PC-9 (cell line): ENCODE results near the gene NXNL2. TPM values are rescaled to one million over a fixed set of nuclear protein-coding genes. Genes with fewer than 3 reads are reported as not detected.

Experiments used
- BruUV-seq: library from RNA; stranded (reverse); fragments of 400-500 nt; replicated peaks from 2 replicates; lab custom pipeline; 2021; lab: Mats Ljungman, UMichigan
- CTCF ChIA-PET: fragments of 300-600 bp; sonication (Branson Sonifier 250); formaldehyde crosslinking; loops from one replicate; lab custom pipeline; 2022; ENCODE audit warnings: antibody characterized with exemption; lab: Charles Lee
- POLR2A ChIA-PET: fragments of 300-600 bp; sonication (Branson Sonifier 250); formaldehyde crosslinking; loops from one replicate; lab custom pipeline; 2022; ENCODE audit warnings: antibody characterized with exemption; ENCODE audit not compliant: unreplicated experiment; lab: Charles Lee
- DNase-seq, 2 experiments: peaks; one replicate each; pipeline versions ENCODE4 v3.0.0 to v3.0.0-alpha.2; 2015 to 2022; ENCODE audit warnings: mixed read lengths in 1 of 2
- H2AFZ ChIP-seq: fragments of 200-600 bp; sonication (generic); 2 replicates; pipeline ENCODE4 v1.8.1; 2017; ENCODE audit warnings: antibody characterized with exemption
- H3F3A ChIP-seq: fragments of 200-600 bp; sonication (generic); 2 replicates; pipeline ENCODE4 v1.8.1; 2017; ENCODE audit warnings: antibody characterized with exemption, mild to moderate bottlenecking, low read depth; ENCODE audit not compliant: insufficient read depth
- H3K27ac ChIP-seq: fragments of 200-600 bp; sonication (generic); 2 replicates; pipeline ENCODE4 v1.6.1; 2016; ENCODE audit warnings: mixed run types
- H3K27me3 ChIP-seq: fragments of 200-600 bp; sonication (generic); 2 replicates; pipeline ENCODE4 v1.6.1; 2016; ENCODE audit warnings: low read depth, mixed run types; ENCODE audit not compliant: insufficient read depth
- H3K36me3 ChIP-seq: fragments of 200-600 bp; sonication (generic); 2 replicates; pipeline ENCODE4 v1.6.1; 2016; ENCODE audit warnings: low read depth, mixed run types
- H3K4me1 ChIP-seq: fragments of 200-600 bp; sonication (generic); replicated peaks from 2 replicates; pipeline ENCODE4 v1.6.1; 2016; ENCODE audit warnings: mixed run types; ENCODE audit not compliant: insufficient read depth
- H3K4me2 ChIP-seq: fragments of 200-600 bp; sonication (generic); 2 replicates; pipeline ENCODE4 v1.6.1; 2017; ENCODE audit warnings: mixed run types
- H3K4me3 ChIP-seq: fragments of 200-600 bp; sonication (generic); 2 replicates; pipeline ENCODE4 v1.6.1; 2016; ENCODE audit warnings: mixed run types
- H3K79me2 ChIP-seq: fragments of 200-600 bp; sonication (generic); 2 replicates; pipeline ENCODE4 v1.6.1; 2017; ENCODE audit warnings: low read depth, mixed run types
- H3K9me2 ChIP-seq: fragments of 200-600 bp; sonication (generic); 2 replicates; pipeline ENCODE4 v1.8.1; 2017; ENCODE audit warnings: mild to moderate bottlenecking; ENCODE audit not compliant: insufficient read depth
- H3K9me3 ChIP-seq: fragments of 200-600 bp; sonication (generic); 2 replicates; pipeline ENCODE4 v1.8.1; 2016; ENCODE audit warnings: low read depth; ENCODE audit not compliant: insufficient read depth
- H4K20me1 ChIP-seq: fragments of 200-600 bp; sonication (generic); 2 replicates; pipeline ENCODE4 v1.8.1; 2017; ENCODE audit not compliant: insufficient read depth
- CTCF ChIP-seq: fragments of 200-600 bp; sonication (generic); conservative IDR thresholded peaks from 2 replicates; pipeline ENCODE4 v1.6.1; 2017; ENCODE audit warnings: mixed run types, antibody characterized with exemption, mild to moderate bottlenecking, moderate library complexity
- EZH2 ChIP-seq: fragments of 200-600 bp; sonication (generic); IDR thresholded peaks from 2 replicates; pipeline ENCODE4 v1.8.0; 2017; ENCODE audit warnings: antibody characterized with exemption, low read depth
- intact Hi-C: fragments of 100-400 bp; cut with micrococcal nuclease; formaldehyde crosslinking; loops from one replicate; pipeline ENCODE4 v1.10.0; 2022; ENCODE audit not compliant: unreplicated experiment
- total RNA-seq: library from RNA; stranded (reverse); gene quantifications from 2 replicates; pipeline ENCODE4 v1.2.3, GENCODE V29; 2021

Gene NXNL2
- total RNA-seq, 1 experiment from 2014 or later: 5.5 TPM

- POLR2A ChIA-PET: no interaction called here
- Histone ChIP-seq H3K4me3 (no peak overlapping the region), H3K9me2 (no peaks in the 10 kb centered on the region), H3K4me2 (no peak overlapping the region), H3K27ac (no peak overlapping the region), H2AFZ (no peak overlapping the region), H3F3A (no peaks in the 10 kb centered on the region), H3K27me3 (no peaks in the 10 kb centered on the region), H3K4me1 (peaks cover 11% of the 10 kb centered on the region; the same call in 1 of the 2 replicates), H3K79me2 (no peaks in the 10 kb centered on the region), H4K20me1 (no peaks in the 10 kb centered on the region), H3K36me3 (no peaks in the 10 kb centered on the region), H3K9me3 (no peaks in the 10 kb centered on the region; the same call in 1 of the 2 replicates)
- no peak for DNase-seq
- CTCF ChIA-PET: no interaction called here
- TF ChIP-seq CTCF (no peak), EZH2 (no peak)
- BruUV-seq: no TSS peak
- intact Hi-C loops: no loop called here
These were observed 26.7 kb upstream of the NXNL2 start for GRCh38 chr9:88508326-88508725.

- H3K27me3 ChIP-seq: no peaks in the 10 kb centered on the region
- H3K79me2 ChIP-seq: no peaks in the 10 kb centered on the region
- CTCF ChIA-PET: no interaction called here
- no peaks in the 10 kb centered on the region for H3K9me2 ChIP-seq
- H3K36me3 ChIP-seq: no peaks in the 10 kb centered on the region
- H2AFZ ChIP-seq: no peak overlapping the region
- DNase-seq: no peak
- POLR2A ChIA-PET: no interaction called here
- intact Hi-C loops: no loop called here
- no peak overlapping the region for H3K4me3 ChIP-seq
- no peaks in the 10 kb centered on the region for H3F3A ChIP-seq
- H3K4me2 ChIP-seq: no peak overlapping the region
- no peaks in the 10 kb centered on the region for H4K20me1 ChIP-seq
- TF ChIP-seq CTCF (no peak), EZH2 (no peak)
- H3K9me3 ChIP-seq: no peaks in the 10 kb centered on the region; the same call in 1 of the 2 replicates
- H3K4me1 ChIP-seq: peaks cover 19% of the 10 kb centered on the region
- no peak overlapping the region for H3K27ac ChIP-seq
- BruUV-seq: no TSS peak
These were observed 23.1 kb upstream of the NXNL2 start for GRCh38 chr9:88511906-88512305.

- CTCF ChIA-PET: no interaction called here
- Histone ChIP-seq H3K4me3 (no peak overlapping the region), H3K27me3 (no peaks in the 10 kb centered on the region), H3K36me3 (no peaks in the 10 kb centered on the region), H4K20me1 (no peaks in the 10 kb centered on the region), H3K9me3 (no peaks in the 10 kb centered on the region), H3K9me2 (no peaks in the 10 kb centered on the region), H3F3A (no peaks in the 10 kb centered on the region), H2AFZ (no peak overlapping the region), H3K4me1 (peaks cover 19% of the 10 kb centered on the region), H3K79me2 (no peaks in the 10 kb centered on the region), H3K4me2 (no peak overlapping the region), H3K27ac (no peak overlapping the region)
- BruUV-seq: no TSS peak
- POLR2A ChIA-PET: no interaction called here
- DNase-seq: no peak
- TF ChIP-seq EZH2 (no peak), CTCF (no peak)
- intact Hi-C loops: no loop called here
These were observed 20.7 kb upstream of the NXNL2 start for GRCh38 chr9:88514247-88514646.
